AG09319 (cell line): ENCODE measurements around the gene INAFM1.

ENCODE experiments used
- DNase-seq: peaks from one replicate; pipeline ENCODE4 v3.0.0-alpha.2; 2010; ENCODE audit warnings: low read depth; ENCODE audit errors: extremely low read depth
- CTCF ChIP-seq: IDR thresholded peaks from 2 replicates; pipeline ENCODE4 v1.5.1; 2011; ENCODE audit warnings: low read depth, mild to moderate bottlenecking, inconsistent platforms, low read length, moderate library complexity

Gene INAFM1

DNA sequence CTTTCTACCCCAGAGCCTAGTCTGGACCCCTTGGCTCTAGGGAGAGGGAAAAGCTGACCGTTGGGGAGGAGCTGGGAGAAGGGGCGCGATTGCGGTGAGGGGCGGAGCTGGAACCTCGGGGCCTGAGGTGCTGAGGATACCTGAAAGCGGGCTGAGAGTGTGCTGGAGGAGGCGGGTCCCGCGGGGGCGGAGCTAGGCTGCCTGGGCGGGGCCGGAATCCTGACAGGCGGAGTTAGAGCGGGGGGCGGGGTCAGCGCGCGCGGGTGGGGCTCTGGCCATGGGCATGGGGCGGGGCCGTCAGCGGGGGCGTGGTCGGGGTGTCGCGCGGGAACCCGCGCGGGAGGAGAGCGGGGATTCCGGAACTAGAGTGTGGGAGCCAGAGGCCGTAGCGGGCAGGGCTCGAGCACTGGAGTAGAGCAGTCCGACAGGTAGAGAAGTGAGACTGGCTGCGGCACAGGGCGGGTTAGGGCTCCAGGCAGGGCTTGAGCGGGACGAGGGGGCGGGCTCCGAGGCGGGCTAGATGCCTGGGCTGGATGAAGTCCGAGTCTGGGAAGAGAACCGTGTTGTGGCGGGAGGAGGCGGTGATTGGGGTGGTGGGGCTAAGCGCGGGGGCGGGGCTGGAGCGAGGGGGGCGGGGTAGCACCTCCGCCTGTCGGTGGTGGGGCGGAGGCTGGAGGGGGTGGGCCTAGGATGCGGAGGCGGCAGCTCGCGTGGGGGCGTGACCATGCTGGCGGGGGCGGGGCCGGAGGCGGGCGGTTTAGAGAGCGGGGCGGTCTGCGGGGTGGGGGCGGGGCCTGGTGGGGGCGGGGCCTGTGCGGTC lies at the start of gene INAFM1:
TSS of gene INAFM1 (plus strand) at position 815 of the 820 bp plus-strand sequence. CDS start 35 bp downstream, outside the sequence.
- DNase-seq, result peak; percentile 82
- TF ChIP-seq CTCF, result no peak

DNA sequence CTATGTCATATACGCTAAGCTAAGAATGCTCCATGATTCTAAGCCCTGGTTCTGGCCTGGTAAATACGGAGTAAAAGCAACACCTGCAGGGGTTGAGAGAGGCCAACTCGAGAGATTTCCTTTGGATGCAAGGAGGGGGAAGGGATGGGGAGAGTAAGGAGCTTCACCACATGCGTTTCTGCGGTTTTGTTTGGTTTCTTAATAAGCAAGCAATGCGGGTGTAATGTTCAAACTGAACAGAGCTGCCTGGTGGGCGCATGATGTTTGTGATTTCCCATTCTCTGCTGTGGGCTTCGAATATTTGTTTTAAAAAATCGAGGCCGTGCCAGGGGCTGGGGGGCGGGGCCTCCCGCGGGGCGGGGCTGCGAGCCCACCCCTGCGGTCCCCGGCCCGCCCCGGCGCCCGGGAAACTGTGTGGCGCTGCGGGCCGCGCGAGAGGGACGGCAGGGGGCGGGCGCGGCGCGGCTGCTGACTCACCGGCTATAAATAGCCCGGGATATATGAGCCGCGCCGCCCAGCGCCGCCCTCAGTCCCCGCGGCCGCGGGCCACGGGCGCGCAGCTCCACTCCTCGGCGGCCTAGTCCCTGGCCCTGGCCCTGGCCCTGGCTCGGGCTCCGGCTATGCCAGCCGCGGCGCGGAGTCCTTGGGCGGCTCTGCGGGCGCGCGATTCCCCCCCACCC lies 48.8 kb upstream of the INAFM1 start:
- 0 out of 2 replicates have a peak, but pooled peaks have one; percentile 1 for TF ChIP-seq CTCF
- DNase-seq, result peak; percentile 78

GRCh38 chr19:47226426-47227351 lies 48.0 kb upstream of the INAFM1 start:
- TF ChIP-seq CTCF, result no peak
- DNase-seq, result peak; percentile 67

GRCh38 chr19:47227352-47228167 lies 47.1 kb upstream of the INAFM1 start:
- TF ChIP-seq CTCF, result no peak
- DNase-seq, result peak; percentile 93

DNA sequence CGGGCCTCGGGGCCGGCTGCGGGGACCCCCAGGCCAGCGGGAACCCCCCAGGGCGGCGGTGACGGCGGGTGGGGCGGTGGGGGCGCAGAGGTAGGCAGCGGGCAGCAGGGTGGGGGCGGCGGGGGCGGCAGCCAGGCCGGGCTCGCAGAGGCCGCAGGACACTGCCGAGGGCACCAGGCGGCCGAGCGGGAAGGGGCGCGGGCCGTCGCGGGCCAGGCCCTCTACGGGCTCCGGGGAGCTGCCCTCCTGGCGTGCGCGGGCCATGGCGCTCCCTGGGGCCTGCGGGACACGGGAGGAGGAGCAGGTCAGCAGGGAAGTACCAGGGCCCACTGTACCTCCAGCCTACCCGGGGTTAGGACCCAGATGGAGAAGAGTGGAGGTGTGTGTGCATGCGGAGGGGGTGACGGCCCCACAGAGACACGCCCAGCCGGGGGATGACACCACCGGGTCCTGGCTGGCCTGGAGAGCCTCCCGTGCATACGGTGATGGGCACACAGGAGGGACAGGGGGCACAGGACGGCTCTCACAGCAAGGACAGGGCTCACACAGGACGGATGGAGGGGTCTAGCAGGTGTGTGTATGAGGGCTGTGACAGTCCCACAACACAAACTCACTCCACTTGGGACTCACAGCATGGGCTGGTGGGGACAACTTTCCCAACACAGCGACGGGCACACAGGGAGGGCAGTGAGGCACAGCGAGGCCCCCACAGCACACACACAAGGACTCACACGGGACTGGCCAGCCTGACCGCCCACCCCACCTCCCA lies 46.3 kb upstream of the INAFM1 start:
- TF ChIP-seq CTCF, result no peak
- no peak for DNase-seq
